GM18498 (cell line): ENCODE results near the gene SF3B3.

Experiments used
- ATAC-seq: cut with Tn5 transposase; IDR thresholded peaks from one replicate; pipeline ENCODE4 v1.9.1; 2021; ENCODE audit warnings: mild to moderate bottlenecking, moderate library complexity; ENCODE audit not compliant: unreplicated experiment

Gene SF3B3

GRCh38 chr16:70563636-70564035 lies 40.0 kb downstream of the SF3B3 start:
- ATAC-seq = no peak

- no peak for ATAC-seq
These were observed 41.4 kb downstream of the SF3B3 start for GRCh38 chr16:70565053-70565452.

- ATAC-seq = no peak
These were observed 45.1 kb downstream of the SF3B3 start for GRCh38 chr16:70568601-70569237.

- no peak for ATAC-seq
These were observed 46.1 kb downstream of the SF3B3 start for GRCh38 chr16:70569752-70570151.

GRCh38 chr16:70570967-70571570 lies 47.5 kb downstream of the SF3B3 start:
- ATAC-seq = no peak

- no peak for ATAC-seq
These were observed 48.0 kb downstream of the SF3B3 start for GRCh38 chr16:70571623-70572022.

GRCh38 chr16:70572050-70572925 lies 48.7 kb downstream of the SF3B3 start:
- no peak for ATAC-seq

- ATAC-seq = no peak
These were observed 49.3 kb downstream of the SF3B3 start for GRCh38 chr16:70572926-70573270.

- ATAC-seq = no peak
These were observed 50.0 kb downstream of the SF3B3 start for GRCh38 chr16:70573451-70574121.

- no peak for ATAC-seq
These were observed 51.1 kb downstream of the SF3B3 start for GRCh38 chr16:70574595-70575271.

- no peak for ATAC-seq
These were observed 51.8 kb downstream of the SF3B3 start for GRCh38 chr16:70575376-70575775.

GRCh38 chr16:70576431-70577255 lies 53.0 kb downstream of the SF3B3 start:
- peak; percentile 80 for ATAC-seq

- ATAC-seq = no peak
These were observed 53.7 kb downstream of the SF3B3 start for GRCh38 chr16:70577256-70577698.

- no peak for ATAC-seq
These were observed 54.4 kb downstream of the SF3B3 start for GRCh38 chr16:70578035-70578434.

- ATAC-seq = no peak
These were observed 55.6 kb downstream of the SF3B3 start for GRCh38 chr16:70579248-70579647.

GRCh38 chr16:70579648-70580630 lies 56.3 kb downstream of the SF3B3 start:
- ATAC-seq = no peak

GRCh38 chr16:70582280-70582978 lies 58.8 kb downstream of the SF3B3 start:
- ATAC-seq = no peak

- no peak for ATAC-seq
These were observed 63.1 kb downstream of the SF3B3 start for GRCh38 chr16:70586731-70587130.
